NOMO-1 treated with dmso at 0.1 percent for 144 hours (cell line): ENCODE measurements around the gene SEC14L6.
"Not testable (repeated sequence)": the region's sequence is repeated elsewhere in the genome, so short reads cannot be mapped to it uniquely, and the experiment has no call there.

Experiments used
- DNase-seq: peaks from one replicate; lab custom pipeline; 2025; ENCODE audit not compliant: unreplicated experiment; lab: John Stamatoyannopoulos, UW

The SEC14L6 gene

GRCh38 chr22:30567277-30567676, 20.7 kb upstream of the SEC14L6 start:
- not testable (repeated sequence) for DNase-seq

- no peak for DNase-seq
These were observed 19.6 kb upstream of the SEC14L6 start for GRCh38 chr22:30566125-30566524.

GRCh38 chr22:30565341-30565740, 18.8 kb upstream of the SEC14L6 start:
- DNase-seq = no peak

- no peak for DNase-seq
These were observed 18.2 kb upstream of the SEC14L6 start for GRCh38 chr22:30564761-30565119.

DNA sequence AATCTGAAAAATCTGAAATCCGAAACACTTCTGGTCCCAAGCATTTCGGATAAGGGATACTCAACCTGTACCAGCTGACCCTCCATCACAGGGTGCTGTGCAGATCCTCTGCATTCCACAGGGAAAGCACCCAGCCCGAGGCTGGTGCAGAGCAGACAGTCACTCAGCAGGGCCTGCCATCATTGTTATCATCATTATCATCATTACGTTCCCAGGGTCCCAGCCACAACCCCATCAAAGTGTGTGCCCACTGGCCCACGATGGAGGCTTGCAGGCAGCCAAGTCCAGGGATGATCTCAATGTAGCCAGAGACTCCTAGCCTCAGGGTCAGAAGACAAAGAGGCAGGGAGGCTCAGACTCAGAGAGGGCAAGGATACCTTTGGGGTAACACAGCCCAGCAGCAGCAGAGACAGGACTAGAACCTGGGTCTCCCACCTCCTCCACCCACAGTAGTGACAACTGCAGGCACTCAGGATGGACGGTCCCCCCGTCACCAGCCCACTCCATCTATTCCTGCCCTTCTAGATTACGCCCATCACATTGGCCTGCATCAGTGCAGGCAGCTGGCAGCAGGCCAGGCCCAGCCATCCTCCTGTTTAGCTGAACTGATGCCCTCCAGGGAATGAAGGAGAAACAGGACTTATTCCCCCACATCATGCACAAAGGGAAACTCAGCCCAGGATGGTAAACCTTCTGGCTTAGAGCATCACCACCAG, 17.7 kb upstream of the SEC14L6 start:
- DNase-seq = no peak

DNA sequence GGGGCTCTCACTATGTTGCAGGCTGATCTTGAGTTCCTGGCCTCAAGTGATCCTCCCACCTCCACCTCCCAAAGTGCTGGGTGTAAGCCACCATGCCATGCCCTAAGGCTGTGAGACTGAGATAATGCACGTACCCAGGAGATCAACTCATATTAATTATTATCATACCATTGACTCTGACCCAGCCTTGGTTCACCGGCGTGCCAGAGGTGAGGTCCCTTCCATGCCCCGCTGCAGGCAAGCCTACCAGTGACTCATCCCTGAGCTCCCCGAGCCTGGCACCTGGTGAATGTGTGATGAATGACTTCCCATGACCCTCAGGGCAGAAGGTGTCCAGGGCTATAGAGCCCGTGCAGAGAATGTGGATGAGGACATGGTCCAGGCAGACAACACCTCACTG, 15.8 kb upstream of the SEC14L6 start:
- DNase-seq = no peak

- DNase-seq = no peak
These were observed 15.1 kb upstream of the SEC14L6 start for GRCh38 chr22:30561402-30562189.

- not testable (repeated sequence) for DNase-seq
These were observed 14.2 kb upstream of the SEC14L6 start for GRCh38 chr22:30560643-30561202.

GRCh38 chr22:30559889-30560288, 13.3 kb upstream of the SEC14L6 start:
- DNase-seq = no peak

GRCh38 chr22:30557243-30557642, 10.7 kb upstream of the SEC14L6 start:
- no peak for DNase-seq

GRCh38 chr22:30556388-30556787, 9.8 kb upstream of the SEC14L6 start:
- DNase-seq = no peak

- DNase-seq = no peak
These were observed 9.0 kb upstream of the SEC14L6 start for GRCh38 chr22:30555282-30556210.

DNA sequence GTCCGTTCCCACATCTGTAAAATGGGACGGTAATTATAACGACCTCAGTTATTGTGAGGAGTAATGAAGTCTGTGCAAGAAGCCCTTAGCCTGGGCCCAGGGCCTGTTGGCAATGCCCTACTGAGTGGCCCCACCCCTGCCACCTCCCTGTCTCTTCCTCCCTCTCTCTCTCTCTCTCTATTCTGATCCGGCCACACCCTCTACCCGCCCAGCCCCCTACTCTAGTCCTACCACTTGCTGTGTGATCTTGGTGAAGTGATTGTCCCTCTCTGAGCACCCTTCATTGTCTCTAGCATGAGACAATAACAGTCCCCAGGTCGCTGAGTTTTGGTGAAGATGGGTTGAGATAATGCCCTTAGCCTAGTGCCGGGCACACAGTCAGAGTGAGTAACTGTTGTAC, 7.4 kb upstream of the SEC14L6 start:
- no peak for DNase-seq

DNA sequence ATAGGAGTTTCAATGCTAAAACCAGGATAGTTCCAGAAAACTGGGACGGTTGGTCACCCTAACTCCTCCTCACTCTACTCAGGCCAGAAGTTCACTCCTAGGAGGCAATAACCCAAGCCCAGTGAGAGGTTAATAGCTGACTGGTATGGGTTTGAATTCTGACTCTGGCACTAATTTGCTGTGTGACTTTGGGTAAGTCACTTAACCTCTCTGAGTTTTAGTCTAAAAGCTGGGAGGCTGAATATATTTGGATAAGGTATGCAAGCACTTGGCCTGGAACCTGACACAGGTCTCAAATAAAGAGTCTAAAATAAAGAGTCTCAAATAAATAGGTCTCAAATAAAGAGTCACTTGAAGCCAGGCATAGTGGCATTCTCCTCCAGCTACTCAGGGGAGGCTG, 6.2 kb upstream of the SEC14L6 start:
- DNase-seq = no peak

DNA sequence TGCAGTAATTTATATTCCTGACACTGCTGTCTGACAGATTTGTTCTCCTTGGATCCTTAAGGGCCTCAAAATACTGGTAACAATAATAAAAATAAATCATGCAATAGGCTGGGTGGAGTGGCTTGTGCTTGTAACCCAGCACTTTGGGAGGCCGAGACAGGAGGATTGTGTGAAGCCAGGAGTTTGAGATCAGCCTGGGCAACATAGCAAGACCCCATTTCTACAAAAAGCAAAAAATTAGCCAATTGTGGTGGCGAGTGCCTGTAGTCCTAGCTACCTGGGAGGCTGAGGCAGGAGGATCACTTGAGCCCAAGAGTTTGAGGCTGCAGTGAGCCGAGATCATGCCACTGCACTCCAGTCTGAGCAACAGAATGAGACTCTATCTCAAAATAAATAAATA, 5.3 kb upstream of the SEC14L6 start:
- DNase-seq = not testable (repeated sequence)

- no peak for DNase-seq
These were observed 647 bp upstream of the SEC14L6 start for GRCh38 chr22:30547188-30547587.

DNA sequence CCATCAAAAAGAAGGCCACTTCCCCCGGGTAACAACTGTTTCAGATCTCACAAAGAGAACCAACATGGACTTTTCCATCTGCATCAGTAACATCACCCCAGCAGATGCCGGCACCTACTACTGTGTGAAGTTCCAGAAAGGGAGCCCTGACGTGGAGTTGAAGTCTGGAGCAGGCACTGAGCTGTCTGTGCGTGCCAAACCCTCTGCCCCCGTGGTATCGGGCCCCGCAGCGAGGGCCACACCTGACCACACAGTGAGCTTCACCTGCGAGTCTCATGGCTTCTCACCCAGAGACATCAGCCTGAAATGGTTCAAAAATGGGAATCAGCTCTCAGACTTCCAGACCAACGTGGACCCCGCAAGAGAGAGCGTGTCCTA, 3.7 kb downstream of the SEC14L6 start:
- no peak for DNase-seq

DNA sequence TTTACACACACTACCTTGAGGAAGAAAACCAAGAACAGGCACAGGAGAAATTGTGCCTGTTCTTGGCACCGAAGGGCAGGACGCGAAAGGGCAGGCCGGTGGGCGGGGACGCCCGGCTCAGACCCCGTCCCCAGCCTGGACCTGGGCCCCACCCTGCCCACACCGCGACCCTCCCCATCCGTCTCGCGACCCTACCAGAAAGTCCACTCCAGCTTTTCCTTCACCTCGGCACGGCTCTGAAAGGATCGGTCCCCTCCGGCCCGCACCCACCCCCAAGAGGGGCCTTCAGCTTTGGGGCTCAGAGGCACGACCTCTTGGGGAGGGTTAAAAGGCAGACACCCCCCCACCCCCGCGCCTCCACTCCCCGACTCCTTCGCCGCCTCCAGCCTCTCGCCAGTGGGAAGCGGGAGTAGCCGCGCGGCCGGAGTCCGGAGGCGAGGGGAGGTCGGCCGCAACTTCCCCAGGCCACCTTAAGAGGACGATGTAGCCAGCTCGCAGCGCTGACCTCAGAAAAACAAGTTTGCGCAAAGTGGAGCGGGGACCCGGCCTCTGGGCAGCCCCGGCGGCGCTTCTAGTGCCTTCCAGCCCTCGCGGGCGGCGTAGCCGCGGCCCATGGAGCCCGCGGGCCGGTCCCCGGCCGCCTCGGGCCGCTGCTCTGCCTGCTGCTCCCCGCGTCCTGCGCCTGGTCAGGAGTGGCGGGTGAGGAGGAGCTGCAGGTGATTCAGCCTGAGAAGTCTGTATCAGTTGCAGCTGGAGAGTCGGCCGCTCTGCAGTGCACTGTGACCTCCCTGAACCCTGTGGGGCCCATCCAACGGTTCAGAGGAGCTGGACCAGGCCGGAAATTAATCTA, 4.4 kb downstream of the SEC14L6 start:
- no peak for DNase-seq

GRCh38 chr22:30541511-30541910, 5.0 kb downstream of the SEC14L6 start:
- not testable (repeated sequence) for DNase-seq

- DNase-seq = no peak
These were observed 7.2 kb downstream of the SEC14L6 start for GRCh38 chr22:30539368-30539767.
